ENCODE results near the gene PLA2G2F. TPM values are rescaled to one million over a fixed set of nuclear protein-coding genes. Genes with fewer than 3 reads are reported as not detected.

The PLA2G2F gene
- total and polyA plus RNA-seq, 2 donors (not counting 3 experiments of a cell fraction or from before 2014, with no cell fraction given): not detected

- no peaks in the 10 kb centered on the region for H3K36me3 ChIP-seq (ENCODE audit: control insufficient read depth in 2 of 2, extremely low read depth in 1 of 2, insufficient read depth in 2 of 2, low read length in 2 of 2)
- FAIRE-seq (no peak), DNase-seq (ENCODE audit: low read depth, low spot score) (no peak)
- BruUV-seq (replicated peaks): no TSS peak
- H3K4me3 ChIP-seq (replicated peaks in 1 of 3; ENCODE audit: insufficient read depth in 1 of 3, low read depth in 1 of 3, low read length in 3 of 3): no peak overlapping the region
- ChIA-PET CTCF (no interaction called here), POLR2A (no interaction called here)
- dilution Hi-C loops (cut with MboI; ENCODE audit: extremely low pct_ligation_motif_present, low sequenced_read_pairs): no loop called here
- no peaks in the 10 kb centered on the region for H3K27me3 ChIP-seq (ENCODE audit: control insufficient read depth in 2 of 2, insufficient read depth in 2 of 2, low read length in 2 of 2)
- no peaks in the 10 kb centered on the region for H3K79me2 ChIP-seq (ENCODE audit: control insufficient read depth, insufficient read depth, low read length)
- no peaks in the 10 kb centered on the region for H4K20me1 ChIP-seq (replicated peaks; ENCODE audit: control insufficient read depth, extremely low read depth, insufficient read depth, low read length)
- no peaks in the 10 kb centered on the region for H3K9me3 ChIP-seq (replicated peaks; ENCODE audit: control insufficient read depth, insufficient read depth, low read length)
- H3K27ac ChIP-seq (ENCODE audit: insufficient read depth, low read depth, low read length): no peak overlapping the region
- no peak overlapping the region for H3K9ac ChIP-seq (replicated peaks; ENCODE audit: extremely low read depth, insufficient read depth, low read length)
- no peaks in the 10 kb centered on the region for H3K4me1 ChIP-seq (ENCODE audit: control insufficient read depth, extremely low read depth, insufficient read depth, low read length)
- H3K4me2 ChIP-seq (ENCODE audit: insufficient read depth, low read length): no peak overlapping the region
- no peak overlapping the region for H2AFZ ChIP-seq (ENCODE audit: low read depth, low read length)
- intact Hi-C loops (cut with micrococcal nuclease): no loop called here
- H3K9me1 ChIP-seq (replicated peaks; ENCODE audit: control insufficient read depth, extremely low read depth, insufficient read depth, low read length): no peaks in the 10 kb centered on the region
- TF ChIP-seq CTCF (IDR thresholded peaks at IDR 0.05; ENCODE audit: extremely low read depth in 1 of 2, insufficient read depth in 1 of 2, low read depth in 1 of 2, low read length in 2 of 2): no peak
Measured at GRCh38 chr1:20142001-20142710, 3.0 kb downstream of the PLA2G2F start.

- POLR2A ChIA-PET: no interaction called here
Measured at GRCh38 chr1:20143318-20143717, 4.2 kb downstream of the PLA2G2F start.

More at GRCh38 chr1:20143318-20143717, 4.2 kb downstream of the PLA2G2F start:
- no TSS peak for BruUV-seq (replicated peaks)
- no peak overlapping the region for H2AFZ ChIP-seq (ENCODE audit: low read depth, low read length)
- CTCF ChIA-PET: interaction anchor here (1.0 to 1.9 kb wide), 2 partner anchors 9 to 44 kb away, joined by 3 to 13 read pairs; no protein-coding TSS in a partner anchor
- DNase-seq (ENCODE audit: low read depth, low spot score) (no peak), FAIRE-seq (no peak)
- H3K4me1 ChIP-seq (ENCODE audit: control insufficient read depth, extremely low read depth, insufficient read depth, low read length): no peaks in the 10 kb centered on the region
- H3K4me3 ChIP-seq (replicated peaks in 1 of 3; ENCODE audit: insufficient read depth in 1 of 3, low read depth in 1 of 3, low read length in 3 of 3): no peak overlapping the region
- H3K9ac ChIP-seq (replicated peaks; ENCODE audit: extremely low read depth, insufficient read depth, low read length): no peak overlapping the region
- intact Hi-C loops (cut with micrococcal nuclease): no loop called here
- no peaks in the 10 kb centered on the region for H3K27me3 ChIP-seq (ENCODE audit: control insufficient read depth in 2 of 2, insufficient read depth in 2 of 2, low read length in 2 of 2)
- no peaks in the 10 kb centered on the region for H3K9me3 ChIP-seq (replicated peaks; ENCODE audit: control insufficient read depth, insufficient read depth, low read length)
- H3K36me3 ChIP-seq (ENCODE audit: control insufficient read depth in 2 of 2, extremely low read depth in 1 of 2, insufficient read depth in 2 of 2, low read length in 2 of 2): no peaks in the 10 kb centered on the region
- H3K4me2 ChIP-seq (ENCODE audit: insufficient read depth, low read length): no peak overlapping the region
- dilution Hi-C loops (cut with MboI; ENCODE audit: extremely low pct_ligation_motif_present, low sequenced_read_pairs): no loop called here
- no peaks in the 10 kb centered on the region for H3K9me1 ChIP-seq (replicated peaks; ENCODE audit: control insufficient read depth, extremely low read depth, insufficient read depth, low read length)
- H3K27ac ChIP-seq (ENCODE audit: insufficient read depth, low read depth, low read length): no peak overlapping the region
- no peaks in the 10 kb centered on the region for H4K20me1 ChIP-seq (replicated peaks; ENCODE audit: control insufficient read depth, extremely low read depth, insufficient read depth, low read length)
- no peaks in the 10 kb centered on the region for H3K79me2 ChIP-seq (ENCODE audit: control insufficient read depth, insufficient read depth, low read length)
- TF ChIP-seq GATA2 (IDR thresholded peaks at IDR 0.05; ENCODE audit: insufficient read depth, insufficient read length, low read depth, low read length): no peak
- TF ChIP-seq POLR2AphosphoS5 (IDR thresholded peaks at IDR 0.05; ENCODE audit: insufficient read depth, low read depth, low read length): no peak

Data from endothelial cell of umbilical vein (primary cell).